ENCODE measurements around the gene TRIM31. TPM values are rescaled to one million over a fixed set of nuclear protein-coding genes. Genes with fewer than 3 reads are reported as not detected.

Gene TRIM31
- polyA plus RNA-seq, 1 donor (not counting 4 experiments of a cell fraction or from before 2014, with no cell fraction given), result not detected

GRCh38 chr6:30145818-30146217, 32.9 kb upstream of the TRIM31 start:
- no peak overlapping the region for H3K9ac ChIP-seq (ENCODE audit: control insufficient read depth, extremely low read depth, insufficient read depth, low read length)
- no peaks in the 10 kb centered on the region for H3K9me1 ChIP-seq (ENCODE audit: control insufficient read depth, extremely low read depth, insufficient read depth, low read length)
- no peak overlapping the region for H3K4me3 ChIP-seq (ENCODE audit: control insufficient read depth in 2 of 3, extremely low read depth in 1 of 3, insufficient read depth in 2 of 3, low read depth in 1 of 3, low read length in 3 of 3)
- no peaks in the 10 kb centered on the region for H3K4me1 ChIP-seq (ENCODE audit: control insufficient read depth, extremely low read depth, insufficient read depth, low read length)
- TF ChIP-seq EZH2 (IDR thresholded peaks at IDR 0.05; ENCODE audit: low read length) (no peak), CTCF (optimal IDR thresholded peaks at IDR 0.05 in 1 of 3, IDR thresholded peaks at IDR 0.05 in 1 of 3, conservative IDR thresholded peaks at IDR 0.05 in 1 of 3; ENCODE audit: extremely low read depth in 1 of 3, insufficient read depth in 2 of 3, low read length in 3 of 3) (no peak)
- H4K20me1 ChIP-seq (ENCODE audit: control insufficient read depth, extremely low read depth, insufficient read depth, low read length), result no peaks in the 10 kb centered on the region
- FAIRE-seq (no peak), DNase-seq (ENCODE audit: low read depth, low spot score) (no peak)
- H3K27me3 ChIP-seq (ENCODE audit: control insufficient read depth, extremely low read depth, insufficient read depth, low read length), result peaks cover 22% of the 10 kb centered on the region
- H2AFZ ChIP-seq (ENCODE audit: control insufficient read depth, low read length), result no peak overlapping the region
- no peaks in the 10 kb centered on the region for H3K79me2 ChIP-seq (ENCODE audit: control insufficient read depth, insufficient read depth, low read length)
- no peaks in the 10 kb centered on the region for H3K36me3 ChIP-seq (ENCODE audit: control insufficient read depth in 2 of 2, extremely low read depth in 1 of 2, insufficient read depth in 2 of 2, low read length in 2 of 2)
- no peaks in the 10 kb centered on the region for H3K9me3 ChIP-seq (ENCODE audit: control insufficient read depth, low read depth, low read length)
- dilution Hi-C loops (cut with MboI; ENCODE audit: extremely low pct_ligation_motif_present, low sequenced_read_pairs), result no loop called here
- no peak overlapping the region for H3K4me2 ChIP-seq (ENCODE audit: control insufficient read depth, extremely low read depth, insufficient read depth, low read depth, low read length)
- no peak overlapping the region for H3K27ac ChIP-seq (ENCODE audit: control insufficient read depth, insufficient read depth, low read length)

- H3K9me1 ChIP-seq (ENCODE audit: control insufficient read depth, extremely low read depth, insufficient read depth, low read length), result no peaks in the 10 kb centered on the region
- no peak for DNase-seq (ENCODE audit: low read depth, low spot score)
- H4K20me1 ChIP-seq (ENCODE audit: control insufficient read depth, extremely low read depth, insufficient read depth, low read length), result no peaks in the 10 kb centered on the region
- no peak overlapping the region for H3K27ac ChIP-seq (ENCODE audit: control insufficient read depth, insufficient read depth, low read length)
- no peak for FAIRE-seq
- peaks cover 22% of the 10 kb centered on the region for H3K27me3 ChIP-seq (ENCODE audit: control insufficient read depth, extremely low read depth, insufficient read depth, low read length)
- TF ChIP-seq EZH2 (IDR thresholded peaks at IDR 0.05; ENCODE audit: low read length), result no peak
- no peak for TF ChIP-seq CTCF (optimal IDR thresholded peaks at IDR 0.05 in 1 of 3, IDR thresholded peaks at IDR 0.05 in 1 of 3, conservative IDR thresholded peaks at IDR 0.05 in 1 of 3; ENCODE audit: extremely low read depth in 1 of 3, insufficient read depth in 2 of 3, low read length in 3 of 3)
- no peaks in the 10 kb centered on the region for H3K4me1 ChIP-seq (ENCODE audit: control insufficient read depth, extremely low read depth, insufficient read depth, low read length)
- no peaks in the 10 kb centered on the region for H3K36me3 ChIP-seq (ENCODE audit: control insufficient read depth in 2 of 2, extremely low read depth in 1 of 2, insufficient read depth in 2 of 2, low read length in 2 of 2)
- no peaks in the 10 kb centered on the region for H3K79me2 ChIP-seq (ENCODE audit: control insufficient read depth, insufficient read depth, low read length)
- no peak overlapping the region for H3K9ac ChIP-seq (ENCODE audit: control insufficient read depth, extremely low read depth, insufficient read depth, low read length)
- H3K4me3 ChIP-seq (ENCODE audit: control insufficient read depth in 2 of 3, extremely low read depth in 1 of 3, insufficient read depth in 2 of 3, low read depth in 1 of 3, low read length in 3 of 3), result no peak overlapping the region
- H2AFZ ChIP-seq (ENCODE audit: control insufficient read depth, low read length), result no peak overlapping the region
- dilution Hi-C loops (cut with MboI; ENCODE audit: extremely low pct_ligation_motif_present, low sequenced_read_pairs), result no loop called here
- H3K4me2 ChIP-seq (ENCODE audit: control insufficient read depth, extremely low read depth, insufficient read depth, low read depth, low read length), result no peak overlapping the region
- H3K9me3 ChIP-seq (ENCODE audit: control insufficient read depth, low read depth, low read length), result no peaks in the 10 kb centered on the region
Measured at GRCh38 chr6:30144811-30145210, 31.9 kb upstream of the TRIM31 start.

Data from keratinocyte (primary cell).